ENCODE data around the gene DNASE1L1. TPM values are rescaled to one million over a fixed set of nuclear protein-coding genes. Genes with fewer than 3 reads are reported as not detected.
A peak's percentile ranks its signal among the peaks of the same experiment; 100 is the strongest.

DNASE1L1 gene
- polyA plus RNA-seq, 1 of the 3 experiments (the other 2 are of a cell fraction), result 18.2 TPM

DNA sequence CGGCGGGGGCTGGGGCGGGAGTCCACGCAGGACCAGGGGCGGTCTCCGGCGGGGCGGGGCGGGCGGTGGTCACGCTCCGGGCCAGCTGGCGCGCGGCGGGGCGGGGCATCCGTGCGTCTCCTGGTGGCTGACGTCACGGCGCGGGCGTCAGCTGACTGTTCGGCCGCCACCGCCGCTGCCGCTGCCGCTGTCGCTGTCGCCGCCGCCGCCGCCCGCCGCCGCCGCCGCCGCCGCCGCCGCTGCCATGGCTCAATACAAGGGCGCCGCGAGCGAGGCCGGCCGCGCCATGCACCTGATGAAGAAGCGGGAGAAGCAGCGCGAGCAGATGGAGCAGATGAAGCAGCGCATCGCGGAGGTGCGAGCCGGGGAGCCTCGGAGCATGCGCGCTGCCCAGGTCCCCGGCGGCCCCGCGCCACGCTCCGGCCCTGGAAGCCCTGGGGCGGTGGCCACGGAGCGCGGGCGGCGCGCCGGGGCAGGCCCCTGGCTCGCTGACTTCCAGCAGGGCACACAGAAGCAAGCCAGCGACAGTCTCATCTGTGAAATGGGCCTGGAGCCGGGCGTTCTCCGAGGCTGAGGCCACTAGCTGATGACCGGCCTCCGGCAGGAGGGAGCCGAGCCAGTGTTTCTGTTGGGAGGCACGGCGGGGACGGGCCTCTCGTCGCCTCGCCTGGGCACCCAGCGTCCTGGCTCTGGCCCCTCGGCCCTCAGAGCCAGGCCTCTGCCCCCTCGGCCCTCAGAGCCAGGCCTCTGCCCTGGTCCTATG is 35.1 kb upstream of the DNASE1L1 start, which contains the start of gene FAM50A:
TSS of gene FAM50A (plus strand) at position 150 of the 763 bp plus-strand sequence. CDS start at position 245, 95 bp downstream.
- TF ChIP-seq, protein P1, sequence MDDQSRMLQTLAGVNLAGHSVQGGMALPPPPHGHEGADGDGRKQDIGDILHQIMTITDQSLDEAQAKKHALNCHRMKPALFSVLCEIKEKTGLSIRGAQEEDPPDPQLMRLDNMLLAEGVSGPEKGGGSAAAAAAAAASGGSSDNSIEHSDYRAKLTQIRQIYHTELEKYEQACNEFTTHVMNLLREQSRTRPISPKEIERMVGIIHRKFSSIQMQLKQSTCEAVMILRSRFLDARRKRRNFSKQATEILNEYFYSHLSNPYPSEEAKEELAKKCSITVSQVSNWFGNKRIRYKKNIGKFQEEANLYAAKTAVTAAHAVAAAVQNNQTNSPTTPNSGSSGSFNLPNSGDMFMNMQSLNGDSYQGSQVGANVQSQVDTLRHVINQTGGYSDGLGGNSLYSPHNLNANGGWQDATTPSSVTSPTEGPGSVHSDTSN (IDR thresholded peaks at IDR 0.05), result peak; percentile 15; the same call in 1 of the 2 replicates
- TF ChIP-seq MEF2A (IDR thresholded peaks at IDR 0.05; ENCODE audit: borderline replicate concordance, low read depth), result no peak
- TF ChIP-seq POLR2AphosphoS5 (IDR thresholded peaks at IDR 0.05; ENCODE audit: low read depth, low read length), result no peak
- TF ChIP-seq CHD2 (IDR thresholded peaks at IDR 0.05; ENCODE audit: low read length, partially characterized antibody), result no peak
- 0 out of 2 replicates have a peak, but pooled peaks have one; percentile 16 for TF ChIP-seq MXI1 (IDR thresholded peaks at IDR 0.05; ENCODE audit: low read depth, low read length)
- peak; percentile 41; the same call in 1 of the 2 replicates for TF ChIP-seq NRF1 (IDR thresholded peaks at IDR 0.05; ENCODE audit: low read depth, low read length)
- no peak for TF ChIP-seq RFX5 (IDR thresholded peaks at IDR 0.05; ENCODE audit: low read length)
- TF ChIP-seq, protein P2, sequence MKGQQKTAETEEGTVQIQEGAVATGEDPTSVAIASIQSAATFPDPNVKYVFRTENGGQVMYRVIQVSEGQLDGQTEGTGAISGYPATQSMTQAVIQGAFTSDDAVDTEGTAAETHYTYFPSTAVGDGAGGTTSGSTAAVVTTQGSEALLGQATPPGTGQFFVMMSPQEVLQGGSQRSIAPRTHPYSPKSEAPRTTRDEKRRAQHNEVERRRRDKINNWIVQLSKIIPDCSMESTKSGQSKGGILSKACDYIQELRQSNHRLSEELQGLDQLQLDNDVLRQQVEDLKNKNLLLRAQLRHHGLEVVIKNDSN (IDR thresholded peaks at IDR 0.05; ENCODE audit: borderline replicate concordance, low read depth), result peak; percentile 71; the same call in 1 of the 2 replicates
- DNase-seq, result peak; percentile 92
- Histone ChIP-seq H3K79me2 (ENCODE audit: insufficient read depth) (peaks cover 38% of the 10 kb centered on the region), H3K27ac (ENCODE audit: low read depth in 2 of 2, low read length in 1 of 2) (peak within 1 kb of the TSS; percentile 60), H3K9me2 (no peaks in the 10 kb centered on the region), H3K36me3 (replicated peaks in 1 of 2; ENCODE audit: control insufficient read depth in 1 of 2, insufficient read depth in 2 of 2, low read length in 1 of 2) (peaks cover 0 to 17% of the 10 kb centered on the region in 2 experiments), H3K4me1 (ENCODE audit: control insufficient read depth in 1 of 2, insufficient read depth in 2 of 2, low read depth in 1 of 2, low read length in 1 of 2) (peaks cover 0 to 14% of the 10 kb centered on the region in 2 experiments; a peak in 1 of 4 replicates), H3K9me3 (no peaks in the 10 kb centered on the region), H4K20me1 (ENCODE audit: insufficient read depth) (peaks cover 21% of the 10 kb centered on the region; the same call in 1 of the 2 replicates), H3K9ac (peak within 1 kb of the TSS; percentile 63), H3K4me3 (ENCODE audit: low read depth in 2 of 2, low read length in 1 of 2) (peak within 1 kb of the TSS; percentile 59 to 66), H3K4me2 (peak within 1 kb of the TSS; percentile 84), H3F3A (replicated peaks; ENCODE audit: insufficient read depth) (peaks cover 4% of the 10 kb centered on the region), H2AFZ (ENCODE audit: low read depth) (no peak within 1 kb of the TSS), H3K27me3 (ENCODE audit: insufficient read depth) (peaks cover 16% of the 10 kb centered on the region)
- POLR2A ChIA-PET, result interaction anchor here (0.9 to 1.5 kb wide), 6 partner anchors 13 to 83 kb away, joined by 3 to 6 read pairs (median 4); partner anchors contain the start of genes ATP6AP1 and RPL10
- CTCF ChIA-PET, result no interaction called here
- WGBS (ENCODE audit: low lambda C conversion rate), result no CpG with 5 or more reads among the region's 94 CpGs

DNA sequence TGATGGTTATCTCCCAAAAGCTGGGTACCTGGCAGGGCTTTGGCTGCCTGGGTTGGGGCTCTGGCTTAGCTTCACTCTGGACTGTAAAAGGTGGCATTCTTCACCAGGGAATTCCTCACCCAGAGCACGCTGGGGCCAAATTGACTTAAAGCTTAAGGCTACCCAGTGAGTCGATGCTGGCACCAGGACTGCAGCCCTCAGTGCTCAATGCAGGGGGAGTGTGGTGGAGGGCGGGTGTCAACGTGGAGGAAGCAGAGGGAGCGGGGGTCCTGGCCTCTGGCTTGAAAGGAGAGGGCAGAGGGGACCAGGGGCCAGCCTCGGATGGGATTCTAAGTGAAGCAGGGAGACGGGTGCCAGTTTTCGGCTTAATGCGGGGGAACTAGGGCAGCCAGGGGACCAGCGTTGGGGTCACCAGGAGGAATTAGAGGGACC is 34.4 kb upstream of the DNASE1L1 start:
- 20% methylated on average over 9 of the region's 10 CpGs for WGBS (ENCODE audit: low lambda C conversion rate)
- no peak overlapping the region for H2AFZ ChIP-seq (ENCODE audit: low read depth)
- CTCF ChIA-PET, result no interaction called here

More for the DNA sequence above, 34.4 kb upstream of the DNASE1L1 start:
- H3K4me1 ChIP-seq (ENCODE audit: control insufficient read depth in 1 of 2, insufficient read depth in 2 of 2, low read depth in 1 of 2, low read length in 1 of 2), result peaks cover 0 to 21% of the 10 kb centered on the region in 2 experiments; a peak in 1 of 4 replicates
- H4K20me1 ChIP-seq (ENCODE audit: insufficient read depth), result peaks cover 28% of the 10 kb centered on the region; the same call in 1 of the 2 replicates
- H3K79me2 ChIP-seq (ENCODE audit: insufficient read depth), result peaks cover 45% of the 10 kb centered on the region
- peak overlapping the region; percentile 58 to 60 for H3K27ac ChIP-seq (ENCODE audit: low read depth in 2 of 2, low read length in 1 of 2)
- no peaks in the 10 kb centered on the region for H3K9me2 ChIP-seq
- H3K9ac ChIP-seq, result 0 out of 2 replicates have a peak overlapping the region, but pooled peaks have one; percentile 31
- H3K36me3 ChIP-seq (replicated peaks in 1 of 2; ENCODE audit: control insufficient read depth in 1 of 2, insufficient read depth in 2 of 2, low read length in 1 of 2), result peaks cover 0 to 20% of the 10 kb centered on the region in 2 experiments
- H3K4me3 ChIP-seq (ENCODE audit: low read depth in 2 of 2, low read length in 1 of 2), result peak overlapping the region in 1 of 2 experiments; percentile 59; a peak in 2 of 4 replicates
- DNase-seq, result peak; percentile 62
- peaks cover 10% of the 10 kb centered on the region for H3K27me3 ChIP-seq (ENCODE audit: insufficient read depth)
- TF ChIP-seq, protein P3, sequence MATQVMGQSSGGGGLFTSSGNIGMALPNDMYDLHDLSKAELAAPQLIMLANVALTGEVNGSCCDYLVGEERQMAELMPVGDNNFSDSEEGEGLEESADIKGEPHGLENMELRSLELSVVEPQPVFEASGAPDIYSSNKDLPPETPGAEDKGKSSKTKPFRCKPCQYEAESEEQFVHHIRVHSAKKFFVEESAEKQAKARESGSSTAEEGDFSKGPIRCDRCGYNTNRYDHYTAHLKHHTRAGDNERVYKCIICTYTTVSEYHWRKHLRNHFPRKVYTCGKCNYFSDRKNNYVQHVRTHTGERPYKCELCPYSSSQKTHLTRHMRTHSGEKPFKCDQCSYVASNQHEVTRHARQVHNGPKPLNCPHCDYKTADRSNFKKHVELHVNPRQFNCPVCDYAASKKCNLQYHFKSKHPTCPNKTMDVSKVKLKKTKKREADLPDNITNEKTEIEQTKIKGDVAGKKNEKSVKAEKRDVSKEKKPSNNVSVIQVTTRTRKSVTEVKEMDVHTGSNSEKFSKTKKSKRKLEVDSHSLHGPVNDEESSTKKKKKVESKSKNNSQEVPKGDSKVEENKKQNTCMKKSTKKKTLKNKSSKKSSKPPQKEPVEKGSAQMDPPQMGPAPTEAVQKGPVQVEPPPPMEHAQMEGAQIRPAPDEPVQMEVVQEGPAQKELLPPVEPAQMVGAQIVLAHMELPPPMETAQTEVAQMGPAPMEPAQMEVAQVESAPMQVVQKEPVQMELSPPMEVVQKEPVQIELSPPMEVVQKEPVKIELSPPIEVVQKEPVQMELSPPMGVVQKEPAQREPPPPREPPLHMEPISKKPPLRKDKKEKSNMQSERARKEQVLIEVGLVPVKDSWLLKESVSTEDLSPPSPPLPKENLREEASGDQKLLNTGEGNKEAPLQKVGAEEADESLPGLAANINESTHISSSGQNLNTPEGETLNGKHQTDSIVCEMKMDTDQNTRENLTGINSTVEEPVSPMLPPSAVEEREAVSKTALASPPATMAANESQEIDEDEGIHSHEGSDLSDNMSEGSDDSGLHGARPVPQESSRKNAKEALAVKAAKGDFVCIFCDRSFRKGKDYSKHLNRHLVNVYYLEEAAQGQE (IDR thresholded peaks at IDR 0.05; ENCODE audit: low read depth, low read length), result no peak
- no peak for TF ChIP-seq RCOR1 (IDR thresholded peaks at IDR 0.05; ENCODE audit: low read length)
- peak overlapping the region; percentile 73; the same call in 1 of the 2 replicates for H3K4me2 ChIP-seq
- peaks cover 4% of the 10 kb centered on the region for H3F3A ChIP-seq (replicated peaks; ENCODE audit: insufficient read depth)
- H3K9me3 ChIP-seq, result no peaks in the 10 kb centered on the region
- POLR2A ChIA-PET, result interaction anchor here (1.1 to 1.5 kb wide), 5 partner anchors 13 to 84 kb away, joined by 3 to 6 read pairs (median 4); partner anchors contain the start of genes ATP6AP1 and RPL10

All from SK-N-SH (cell line).